Activated CD8-positive, alpha-beta memory T cell treated with anti-CD3 and anti-CD28 coated beads, Interleukin-2, amount 50 U/mL, for 24 hours (primary cell): ENCODE results near the gene SAE1.

Experiments used
- DNase-seq: peaks from one replicate; pipeline ENCODE4 v3.0.0-alpha.2; 2020; ENCODE audit errors: extremely low read depth

The SAE1 gene

DNA sequence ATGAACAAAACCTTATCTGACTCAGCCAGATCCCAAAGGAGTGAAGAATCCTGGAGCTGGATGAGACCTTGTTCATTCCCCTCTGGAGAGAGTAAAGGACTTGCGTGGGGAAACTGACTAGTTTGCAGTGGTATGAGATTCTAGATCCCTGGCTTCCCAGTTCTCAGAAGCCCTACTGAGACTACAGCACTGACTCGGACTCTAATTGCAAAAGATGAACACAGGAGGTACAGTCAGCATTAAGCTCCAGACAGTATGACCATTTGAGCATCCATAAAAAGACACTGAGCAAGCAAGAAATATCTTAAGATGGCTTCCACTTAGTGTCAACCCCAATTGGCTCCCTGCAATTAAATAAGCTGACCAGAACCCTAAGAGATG is 23.8 kb upstream of the SAE1 start:
- DNase-seq, result no peak

DNA sequence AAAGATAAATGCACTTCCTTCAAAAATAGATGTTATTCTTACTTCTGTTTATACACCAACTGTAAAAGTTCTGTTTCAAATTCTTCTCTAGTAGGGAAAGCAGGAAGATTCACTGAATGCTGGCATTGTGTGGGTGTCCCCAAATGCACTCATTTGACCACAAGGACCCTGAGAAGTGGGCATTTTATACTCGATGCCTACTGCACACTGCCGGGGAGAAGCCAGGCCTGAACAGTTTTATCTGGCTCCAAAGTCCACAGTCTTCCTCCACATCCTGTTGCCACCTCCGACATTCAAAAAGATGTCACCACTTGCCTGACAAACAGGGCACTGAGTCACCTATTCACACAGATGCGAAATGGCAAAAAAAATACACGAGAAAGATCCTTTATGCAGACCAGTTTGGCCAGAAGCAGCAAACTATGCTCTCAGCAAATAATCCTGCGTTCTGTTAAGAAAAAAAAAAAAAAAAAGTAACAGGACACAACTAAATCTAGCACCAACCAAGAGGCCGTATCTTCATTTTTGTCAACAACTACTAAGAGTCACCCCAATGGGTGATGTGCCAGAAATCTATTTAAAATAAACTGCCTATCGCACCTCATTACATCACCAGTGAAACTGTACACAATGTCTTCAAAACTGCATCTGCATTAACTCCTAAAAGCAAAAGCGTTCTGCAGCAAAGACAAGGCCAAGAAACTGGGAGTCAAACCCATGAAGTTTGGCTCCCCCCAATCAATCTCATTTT is 23.3 kb upstream of the SAE1 start:
- DNase-seq, result peak; percentile 23

DNA sequence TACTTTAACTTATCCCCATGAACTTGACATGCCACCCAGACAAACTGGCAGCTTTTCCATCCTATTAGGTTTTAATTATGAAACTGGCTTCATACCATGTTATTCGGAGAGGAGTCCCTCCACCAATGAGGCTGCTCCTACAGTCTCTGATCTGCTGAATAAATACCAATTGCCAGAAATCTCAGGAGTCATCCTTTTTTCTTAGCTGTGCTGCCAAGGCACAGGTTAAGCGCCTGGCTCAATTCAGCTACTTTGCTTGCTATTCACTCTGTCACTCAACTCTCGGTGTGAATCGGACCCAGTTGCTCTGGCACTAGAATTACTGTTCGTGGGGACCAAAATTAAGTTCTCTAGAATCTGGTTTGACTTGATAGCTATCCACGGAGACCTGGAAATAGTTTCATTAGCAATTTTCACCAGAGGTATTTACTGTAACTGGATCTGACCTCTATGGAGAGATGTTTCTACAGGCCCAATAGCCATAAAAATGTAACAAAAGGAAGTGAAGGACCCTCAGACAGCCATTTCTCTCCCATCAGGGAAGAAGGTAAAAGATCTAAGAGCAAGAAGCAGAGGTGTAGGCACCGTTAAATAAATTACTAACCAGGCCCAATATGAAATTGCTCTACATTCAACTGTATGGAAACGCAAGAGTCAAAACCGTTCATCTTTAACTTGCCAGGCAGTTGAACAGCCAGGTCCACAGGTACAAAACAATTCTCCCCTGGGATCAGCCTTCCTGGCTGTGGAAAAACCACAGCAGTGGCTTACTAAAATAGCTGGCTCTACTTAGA is 22.5 kb upstream of the SAE1 start:
- DNase-seq, result no peak

DNA sequence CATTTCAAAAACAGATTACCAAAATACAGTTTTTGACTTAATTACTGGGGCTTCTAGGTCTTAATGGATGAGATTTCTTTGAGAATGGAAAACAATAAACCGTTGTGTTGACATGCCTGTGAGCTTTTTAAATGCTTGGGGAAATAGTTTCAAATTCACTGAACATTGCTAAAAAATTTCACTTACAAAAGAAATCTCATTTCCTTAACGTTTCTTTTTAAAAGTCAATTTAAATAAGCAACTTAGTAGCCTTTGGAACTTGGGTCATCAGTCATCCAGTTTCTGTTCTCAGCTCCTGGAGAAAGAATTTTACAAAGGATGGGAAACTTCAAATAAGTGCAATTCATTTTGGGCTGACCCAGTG is 21.5 kb upstream of the SAE1 start:
- DNase-seq, result no peak

DNA sequence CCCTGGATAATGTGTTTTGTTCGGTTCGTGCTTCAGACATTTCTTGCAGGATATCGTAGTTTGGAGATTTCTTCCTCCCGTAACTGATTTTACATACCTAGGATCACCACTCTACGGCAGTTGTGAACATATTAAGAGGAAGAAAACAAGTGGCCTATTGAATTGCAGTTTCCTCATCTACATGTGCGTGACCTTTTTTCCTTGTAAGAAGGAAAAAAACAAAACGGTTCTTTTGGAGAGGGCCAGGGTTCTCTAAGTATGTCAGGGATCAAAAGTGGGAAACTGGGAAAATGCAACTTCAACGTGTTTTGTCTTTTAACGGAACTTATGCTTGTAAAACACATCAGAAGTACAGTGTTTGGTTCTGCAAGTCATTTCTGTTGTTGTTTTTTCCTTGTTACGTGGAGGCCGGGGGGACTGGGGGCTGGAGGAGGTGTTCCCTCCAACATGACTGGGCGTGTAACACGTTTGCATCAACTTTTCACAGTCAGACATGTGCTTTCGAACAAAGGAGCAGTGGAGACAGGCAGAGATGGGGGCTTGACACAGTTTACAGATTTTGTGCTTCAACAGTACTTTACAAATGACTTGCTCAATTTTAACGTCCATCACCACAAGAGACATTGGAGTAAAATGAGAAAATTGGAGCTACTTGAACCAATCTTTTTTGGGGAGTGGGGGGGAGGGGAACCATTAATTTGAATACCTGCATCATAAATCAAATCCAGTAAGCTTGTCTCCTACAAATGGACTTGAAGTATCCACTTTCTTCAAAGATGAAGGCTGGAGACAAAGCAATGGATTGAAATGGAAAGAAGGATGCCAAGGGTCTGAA is 20.9 kb upstream of the SAE1 start:
- peak; percentile 44 for DNase-seq

DNA sequence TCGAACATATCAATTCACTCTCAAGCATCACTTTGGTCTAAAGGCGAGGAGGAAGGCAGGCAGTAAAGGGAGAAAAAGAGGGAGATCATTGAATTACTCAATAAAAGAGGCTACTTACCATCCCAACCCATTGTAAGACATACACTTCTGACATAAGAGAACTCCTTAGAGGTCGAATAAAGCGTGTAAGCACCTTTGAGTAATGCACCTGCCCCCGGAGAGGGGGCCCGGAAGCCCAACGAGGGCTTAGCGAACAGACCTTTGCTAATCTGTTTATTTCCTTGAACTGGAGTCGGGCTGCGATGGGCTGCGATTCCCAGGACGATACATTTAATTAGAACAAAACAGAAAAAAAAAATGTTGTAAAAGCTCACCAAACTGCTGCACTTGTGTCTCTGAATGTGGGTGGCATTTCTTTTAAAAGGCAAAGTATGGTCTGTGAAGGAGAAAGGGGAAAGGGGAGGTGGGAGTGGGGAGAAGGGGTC is 20.1 kb upstream of the SAE1 start:
- DNase-seq, result no peak

DNA sequence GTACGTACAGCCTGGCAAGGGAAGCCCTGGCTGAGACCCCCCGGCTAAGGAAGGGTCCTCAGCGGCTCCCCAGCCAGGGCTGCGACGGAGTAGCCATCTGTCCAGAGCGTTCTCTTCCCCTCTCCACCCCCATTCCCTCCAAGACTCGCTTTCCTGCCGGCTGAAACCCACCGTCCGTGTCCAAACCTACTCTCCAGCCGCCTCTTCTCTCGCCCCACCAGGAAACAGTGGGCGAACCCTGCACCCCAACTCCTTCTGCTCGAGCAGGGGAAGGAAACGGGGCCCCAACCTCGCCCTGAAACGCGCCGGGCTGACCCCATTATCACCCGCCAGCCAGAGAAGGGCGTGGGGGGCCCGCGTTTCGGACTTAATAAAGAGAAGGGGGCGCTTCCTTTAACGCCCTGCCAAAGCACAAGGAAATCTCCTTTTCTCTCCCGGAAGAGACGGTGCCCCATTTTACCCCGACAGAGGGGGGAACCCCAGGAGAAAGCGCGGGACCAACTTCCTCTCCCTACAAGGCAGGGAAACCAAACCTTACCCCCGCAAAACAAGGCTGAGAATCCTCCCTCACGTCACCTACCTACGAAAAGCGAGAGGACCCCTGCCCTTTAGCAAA is 19.5 kb upstream of the SAE1 start:
- DNase-seq, result peak; percentile 24

DNA sequence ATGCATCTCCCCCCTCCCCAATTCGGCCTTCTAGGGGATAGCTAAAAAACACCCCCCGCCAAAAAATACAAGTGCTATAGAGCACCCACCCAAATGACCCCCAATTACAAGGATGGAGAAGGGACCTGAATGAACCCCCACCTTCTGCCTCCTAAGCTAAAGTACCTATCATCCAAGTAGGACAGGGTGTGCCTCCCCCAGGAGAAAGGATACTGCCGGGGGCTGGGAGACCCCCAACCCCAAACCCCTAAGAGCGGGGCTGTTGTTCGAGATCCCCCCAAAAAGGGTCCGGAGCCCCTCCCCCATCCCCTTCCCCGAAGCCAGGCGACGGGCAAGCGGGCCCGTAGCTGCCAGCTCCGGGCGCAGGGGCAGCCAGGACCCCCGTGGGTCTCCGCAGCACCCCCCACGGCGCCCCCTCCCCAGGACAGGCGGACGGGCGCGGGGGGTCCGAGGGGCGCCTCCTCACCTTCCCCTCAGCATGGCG is 18.9 kb upstream of the SAE1 start:
- DNase-seq, result no peak

DNA sequence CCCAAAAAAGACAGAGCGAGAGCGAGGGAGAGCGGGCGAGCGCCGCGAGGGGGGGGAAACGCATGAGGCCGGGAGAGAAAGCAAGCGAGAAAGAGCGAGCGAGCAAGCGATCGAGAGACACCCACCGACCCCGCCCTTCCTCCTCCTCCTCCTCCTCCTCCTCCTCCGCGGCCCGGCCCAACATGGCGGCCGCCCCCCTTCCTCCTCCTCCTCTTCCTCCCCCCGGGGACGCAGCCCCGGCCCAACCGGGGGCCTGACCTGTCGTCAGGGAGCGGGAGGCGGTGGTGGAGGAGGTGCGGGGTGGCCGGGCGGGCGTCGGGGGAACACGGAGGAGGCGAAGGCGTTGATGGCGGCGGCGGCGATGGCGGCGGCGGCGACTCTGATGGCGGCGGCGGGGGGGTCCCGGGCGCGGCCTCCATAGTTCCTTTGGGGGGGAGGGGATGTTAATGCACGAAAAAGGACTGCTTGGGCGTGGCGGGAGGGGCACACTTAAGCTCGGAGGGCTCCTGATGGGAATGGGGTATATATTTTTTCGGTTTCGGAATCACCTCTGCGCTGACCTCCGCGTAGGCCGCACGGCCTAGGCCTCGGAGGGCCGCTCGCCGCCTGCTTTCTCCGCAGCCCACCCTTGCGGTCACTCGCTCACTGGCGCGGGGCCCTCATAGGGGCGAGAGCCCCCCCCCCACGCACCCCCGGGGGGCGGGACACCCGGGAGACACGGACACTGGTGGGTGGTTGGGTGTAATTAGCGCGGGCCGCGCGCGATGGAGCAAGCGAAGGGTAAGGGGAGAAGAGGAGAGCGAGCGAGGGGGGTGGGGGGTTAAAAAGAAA is 18.3 kb upstream of the SAE1 start:
- DNase-seq, result peak; percentile 71

DNA sequence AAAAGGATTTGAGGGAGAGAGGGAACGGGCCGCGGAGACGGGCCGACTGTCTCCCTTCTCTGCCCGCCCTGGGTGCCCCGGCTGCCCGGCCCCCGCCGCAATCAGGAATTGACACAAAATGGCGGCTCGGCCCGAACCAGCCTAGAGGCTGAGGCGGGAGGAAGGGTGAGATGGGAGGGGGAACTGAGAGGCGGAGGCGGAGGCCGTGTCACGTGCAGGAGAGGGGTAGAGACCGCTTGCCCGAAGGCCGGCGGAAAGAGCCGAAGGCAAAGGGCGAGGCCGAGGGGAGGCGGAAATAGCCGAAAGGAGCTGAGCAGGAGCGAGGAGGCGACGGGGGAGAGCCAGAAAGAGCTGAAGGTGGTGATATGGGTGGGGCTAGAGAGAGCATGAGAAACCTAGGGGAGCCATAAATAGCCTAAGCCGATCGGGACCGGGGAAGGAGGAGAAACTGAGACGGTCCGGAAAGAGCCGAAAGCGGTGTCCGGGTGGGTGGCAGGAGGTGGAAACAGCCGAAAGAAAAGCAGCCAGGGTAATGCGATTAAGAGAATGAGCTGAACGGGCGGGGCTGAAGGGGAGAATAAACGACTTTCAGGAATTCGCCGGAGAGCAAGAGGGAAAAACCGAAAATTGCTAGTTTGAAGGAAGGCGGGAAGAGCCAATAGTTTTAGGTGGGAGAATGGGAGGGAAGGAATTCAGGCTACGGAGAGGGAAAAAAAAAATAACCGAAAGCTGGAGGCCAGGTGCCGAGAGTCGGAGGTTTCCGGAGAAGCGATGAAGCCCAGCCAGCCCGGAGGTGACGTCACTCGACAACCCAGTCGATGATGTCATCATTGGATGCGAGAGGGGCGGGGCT is 17.4 kb upstream of the SAE1 start, which contains the start of gene ZC3H4:
TSS of gene ZC3H4 (minus strand) at position 780 of the 853 bp plus-strand sequence. CDS start 1,192 bp downstream, outside the sequence.
- peak; percentile 99 for DNase-seq

DNA sequence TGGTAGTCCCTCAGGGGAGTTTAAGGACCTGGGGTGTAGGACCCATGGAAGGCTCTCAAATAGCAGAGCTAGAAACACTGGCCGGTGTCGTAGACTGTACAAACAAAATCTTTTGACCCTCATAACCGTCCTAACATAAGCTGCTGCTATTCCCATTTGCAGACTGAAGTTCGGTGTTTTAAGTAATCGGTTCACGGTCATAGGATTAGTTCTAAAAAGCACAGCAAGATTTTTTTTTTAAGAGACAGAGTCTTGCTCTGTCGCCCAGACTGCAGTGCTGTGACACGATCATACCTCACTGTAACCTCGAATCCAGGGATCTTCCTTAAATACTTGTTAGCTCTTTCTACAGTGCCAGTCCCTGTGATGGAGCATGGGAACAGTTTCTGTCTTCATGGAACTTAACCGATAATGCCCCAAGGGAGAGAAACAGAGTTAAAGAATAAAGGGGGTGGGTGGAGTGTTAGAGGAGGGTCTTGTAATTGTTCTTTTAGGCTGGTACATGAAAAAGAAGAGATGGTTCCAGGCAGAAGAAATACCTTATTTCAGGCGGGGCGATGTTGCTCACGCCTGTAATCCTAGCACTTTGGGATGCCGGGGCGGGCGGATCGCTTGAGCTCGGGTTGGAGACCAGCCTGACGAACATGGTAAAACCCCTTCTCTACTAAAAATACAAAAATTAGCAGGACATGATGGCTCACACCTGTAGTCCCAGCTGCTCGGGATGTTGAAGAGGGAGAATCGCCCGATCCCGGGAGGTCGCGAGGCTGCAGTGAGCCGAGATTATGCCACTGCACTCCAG is 16.6 kb upstream of the SAE1 start:
- no peak for DNase-seq

DNA sequence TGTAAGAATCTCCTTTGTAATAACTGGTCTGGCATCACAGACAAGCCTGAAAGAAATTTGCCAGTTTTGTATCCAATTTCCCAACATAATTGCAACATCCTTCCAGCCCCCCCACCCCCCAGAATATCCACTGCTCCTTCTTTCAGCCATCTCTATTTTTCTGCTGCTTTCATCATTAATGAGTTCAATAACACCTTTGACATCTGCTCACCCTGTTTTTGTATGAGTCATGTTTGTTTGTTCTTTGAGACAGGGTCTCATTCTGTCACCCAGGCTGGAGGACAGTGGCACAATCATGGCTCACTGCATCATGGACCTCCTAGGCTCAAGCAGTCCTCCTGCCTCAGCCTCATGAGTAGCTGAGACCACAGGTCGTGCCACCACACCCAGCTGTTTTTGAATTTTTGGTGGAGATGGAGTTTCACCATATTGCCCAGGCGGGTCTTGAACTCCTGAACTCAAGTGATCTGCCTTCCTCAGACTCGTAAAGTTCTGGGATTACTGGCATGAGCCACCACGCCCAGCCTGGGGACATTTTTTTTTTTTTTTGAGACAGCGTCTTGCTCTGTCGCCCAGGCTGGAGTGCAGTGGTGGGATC is 10.1 kb upstream of the SAE1 start:
- no peak for DNase-seq

DNA sequence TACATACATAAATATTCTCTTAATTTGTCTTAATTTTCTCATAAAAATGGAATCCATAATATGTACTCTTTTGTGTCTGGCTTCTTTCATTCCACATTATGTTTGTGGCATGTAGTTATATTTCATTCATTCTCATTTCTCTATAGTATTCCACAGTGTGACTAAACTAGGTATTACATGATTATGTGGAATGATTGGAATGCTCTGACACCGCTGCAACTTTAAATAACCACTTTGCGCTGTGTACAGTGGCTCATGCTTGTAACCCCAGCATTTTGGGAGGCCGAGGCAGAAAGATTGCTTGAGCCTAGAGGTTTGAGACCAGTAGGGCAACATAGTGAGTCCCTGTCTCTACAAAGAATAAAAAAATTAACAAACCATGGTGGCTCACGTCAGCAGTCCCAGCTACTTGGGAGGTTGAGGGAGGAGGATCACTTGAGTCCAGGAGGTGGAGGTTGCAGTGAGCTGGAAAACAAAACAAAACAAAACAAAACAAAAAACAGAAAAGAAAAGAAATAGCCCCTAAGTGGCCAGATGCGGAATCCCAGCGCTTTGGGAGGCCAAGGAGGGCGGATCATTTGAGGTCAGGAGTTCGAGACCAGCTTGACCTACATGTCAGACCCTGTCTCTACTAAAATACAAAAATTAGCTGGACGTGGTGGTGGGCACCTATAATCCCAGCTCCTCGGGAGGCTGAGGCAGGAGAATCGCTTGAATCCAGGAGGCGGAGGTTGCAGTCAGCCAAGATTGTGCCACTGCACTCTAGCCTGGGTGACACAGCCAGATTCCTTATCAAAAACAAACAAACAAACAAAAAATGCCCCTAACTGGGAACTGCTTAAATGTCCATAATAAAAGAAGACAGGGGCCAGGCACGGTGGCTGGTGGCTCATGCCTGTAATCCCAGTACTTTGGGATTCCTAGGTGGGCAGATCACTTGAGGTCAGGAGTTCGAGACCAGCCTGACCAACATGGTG is 8.0 kb upstream of the SAE1 start:
- no peak for DNase-seq

DNA sequence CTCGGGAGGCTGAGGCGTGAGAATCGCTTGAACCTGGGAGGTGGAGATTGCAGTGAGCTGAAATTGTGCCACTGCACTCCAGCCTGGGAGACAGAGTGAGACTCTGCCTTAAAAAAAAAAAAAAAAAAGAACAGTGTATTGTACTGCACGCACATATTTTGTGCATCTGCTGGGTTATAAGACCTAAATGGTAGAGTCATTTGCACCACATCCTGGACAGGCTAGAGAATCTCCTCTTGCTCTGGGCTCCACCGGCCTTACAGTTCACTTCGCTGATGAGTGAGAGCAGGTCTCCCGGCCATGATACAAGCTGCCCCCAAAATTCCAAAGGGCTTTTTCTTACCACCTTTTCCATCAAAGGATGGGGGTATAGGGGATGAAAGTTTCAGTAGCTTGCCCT is 7.2 kb upstream of the SAE1 start:
- no peak for DNase-seq

DNA sequence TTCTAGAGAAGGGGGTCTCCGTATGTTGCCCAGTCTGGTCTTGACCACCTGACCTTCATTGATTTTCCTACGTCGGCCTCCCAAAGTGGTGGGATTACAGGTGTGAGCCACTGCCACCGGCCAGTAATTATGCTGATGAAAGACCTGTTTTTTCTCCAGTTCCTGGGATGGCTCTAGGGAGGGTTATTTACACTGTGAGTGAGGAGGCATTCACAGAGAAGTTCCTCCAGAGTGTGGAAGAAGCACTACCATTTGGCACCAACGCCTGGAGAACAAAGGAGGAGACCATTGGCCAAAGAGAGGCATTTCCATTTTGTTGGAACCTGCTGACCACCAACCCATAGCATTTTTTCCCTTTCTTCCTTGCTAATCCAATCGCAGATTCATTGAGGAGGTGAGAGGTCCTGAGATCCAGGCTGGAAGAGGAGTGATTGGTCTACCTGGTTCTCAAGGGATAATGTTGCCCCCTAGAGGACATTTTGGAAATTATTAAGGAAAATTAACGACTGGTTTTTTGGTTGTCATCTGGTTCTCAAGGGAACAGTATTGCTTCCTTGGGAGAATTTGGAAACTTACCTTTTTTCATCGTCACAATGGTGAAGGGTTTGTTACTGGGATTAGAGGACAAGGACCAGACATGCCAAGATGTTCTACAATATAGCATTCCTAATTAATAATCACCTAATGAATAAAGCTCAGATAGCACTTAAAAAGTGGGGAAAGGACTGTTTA is 5.5 kb upstream of the SAE1 start:
- DNase-seq, result no peak

DNA sequence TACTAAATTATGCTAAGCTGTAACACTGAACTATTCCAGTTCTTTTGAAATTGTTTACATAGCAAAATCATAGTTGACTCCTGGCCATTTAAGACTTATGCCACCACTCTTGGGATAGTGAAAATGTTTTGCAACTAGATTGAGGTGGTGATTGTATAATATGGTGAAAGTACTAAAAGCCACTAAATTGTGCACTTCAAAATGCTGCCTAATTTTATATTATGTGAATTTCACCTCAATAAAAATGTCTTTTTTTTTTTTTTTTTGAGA is 5.0 kb upstream of the SAE1 start:
- no peak for DNase-seq

DNA sequence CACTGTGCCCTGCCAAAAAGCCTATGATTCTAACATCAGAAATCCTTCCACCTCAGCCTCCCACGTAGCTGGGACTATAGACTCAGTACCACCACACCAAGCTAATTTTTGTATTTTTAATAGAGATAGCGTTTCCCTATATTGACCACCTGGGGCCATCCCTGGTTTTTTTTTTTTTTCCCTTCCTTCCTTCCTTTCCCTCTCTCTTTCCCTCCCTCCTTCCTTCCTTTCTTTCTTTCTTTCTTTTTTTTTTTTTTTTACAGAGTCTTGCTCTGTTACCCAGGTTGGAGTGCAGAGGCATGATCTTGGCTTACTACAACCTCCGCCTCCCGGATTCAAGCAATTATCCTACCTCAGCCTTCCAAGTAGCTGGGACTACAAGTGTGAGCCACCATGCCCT is 1.1 kb upstream of the SAE1 start:
- DNase-seq, result no peak
